Large intestine (tissue), 3 donors: ENCODE data around the gene ZNF85. TPM values are rescaled to one million over a fixed set of nuclear protein-coding genes. Genes with fewer than 3 reads are reported as not detected.
"Not testable (repeated sequence)": the region's sequence is repeated elsewhere in the genome, so short reads cannot be mapped to it uniquely, and the experiment has no call there.

ENCODE experiments used
- DNase-seq, 2 donors: peaks; one replicate each; pipeline versions ENCODE4 v3.0.0 to v3.0.0-alpha.2; 2013
- H3K27ac ChIP-seq: one replicate; pipeline ENCODE4 v1.5.1; 2013; ENCODE audit warnings: low read length
- H3K27me3 ChIP-seq: 2 replicates; pipeline ENCODE4 v1.6.1; 2013; ENCODE audit warnings: low read length; ENCODE audit not compliant: control insufficient read depth, insufficient read depth
- H3K36me3 ChIP-seq: 2 replicates; pipeline ENCODE4 v1.6.1; 2013; ENCODE audit warnings: low read length; ENCODE audit not compliant: control insufficient read depth, insufficient read depth
- H3K4me1 ChIP-seq: one replicate; pipeline ENCODE4 v1.6.1; 2013; ENCODE audit warnings: low read length; ENCODE audit not compliant: control insufficient read depth, insufficient read depth
- H3K4me3 ChIP-seq: one replicate; pipeline ENCODE4 v1.5.1; 2013; ENCODE audit warnings: low read length
- H3K9me3 ChIP-seq: one replicate; pipeline ENCODE4 v1.6.1; 2013; ENCODE audit warnings: mild to moderate bottlenecking, low read depth, low read length, moderate library complexity; ENCODE audit not compliant: control insufficient read depth
- WGBS: methylation state at CpG from one replicate; pipeline ENCODE4 v1.1.5; 2013; ENCODE audit warnings: low lambda C conversion rate; ENCODE audit not compliant: insufficient coverage; 5-methylcytosine and 5-hydroxymethylcytosine counted together
- polyA plus RNA-seq: library from polyadenylated mRNA; unstranded; fragments of 120-200 nt; gene quantifications from one replicate; pipeline ENCODE4 v1.2.1, GENCODE V29; 2013

Gene ZNF85
- polyA plus RNA-seq, 1 donor = 9.1 TPM

- no peaks in the 10 kb centered on the region for H3K9me3 ChIP-seq
- no peak for DNase-seq
- H3K4me3 ChIP-seq = no peak overlapping the region
- WGBS = no CpG with 5 or more reads among the region's 1 CpG
- H3K36me3 ChIP-seq = no peaks in the 10 kb centered on the region
- no peaks in the 10 kb centered on the region for H3K27me3 ChIP-seq
- H3K27ac ChIP-seq = no peak overlapping the region
- H3K4me1 ChIP-seq = no peaks in the 10 kb centered on the region
Measured at GRCh38 chr19:20968092-20968491, 45.0 kb downstream of the ZNF85 start.

DNA sequence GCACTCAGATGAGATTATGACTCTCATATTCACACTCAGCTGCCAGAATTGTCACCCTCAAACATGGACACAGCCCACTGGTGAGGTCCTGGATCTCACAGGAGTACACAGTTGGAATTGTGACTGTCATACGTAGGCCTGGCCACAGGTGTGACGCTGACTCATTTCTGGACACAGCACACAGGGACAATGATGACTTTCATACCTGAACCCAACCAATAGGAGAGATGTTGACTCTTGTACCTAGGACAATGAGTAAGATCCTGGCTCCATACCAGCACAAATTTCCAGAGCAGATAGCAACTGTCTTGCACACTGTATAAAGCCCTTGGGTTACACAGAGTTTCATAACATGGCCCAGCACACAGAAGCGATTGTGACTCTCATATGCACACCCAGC, 46.4 kb downstream of the ZNF85 start:
- H3K4me3 ChIP-seq = no peak overlapping the region
- no peak for DNase-seq
- no peaks in the 10 kb centered on the region for H3K4me1 ChIP-seq
- 100% methylated on average over 1 of the region's 3 CpGs for WGBS
- H3K27me3 ChIP-seq = no peaks in the 10 kb centered on the region
- no peak overlapping the region for H3K27ac ChIP-seq
- H3K36me3 ChIP-seq = no peaks in the 10 kb centered on the region
- no peaks in the 10 kb centered on the region for H3K9me3 ChIP-seq

GRCh38 chr19:20969898-20970297, 46.8 kb downstream of the ZNF85 start:
- no peak for DNase-seq
- H3K4me3 ChIP-seq = no peak overlapping the region
- H3K36me3 ChIP-seq = no peaks in the 10 kb centered on the region
- H3K27me3 ChIP-seq = no peaks in the 10 kb centered on the region
- no peak overlapping the region for H3K27ac ChIP-seq
- WGBS = no CpG with 5 or more reads among the region's 3 CpGs
- no peaks in the 10 kb centered on the region for H3K4me1 ChIP-seq
- H3K9me3 ChIP-seq = no peaks in the 10 kb centered on the region

- DNase-seq, H3K27me3 ChIP-seq, H3K27ac ChIP-seq, H3K9me3 ChIP-seq, H3K36me3 ChIP-seq, H3K4me3 ChIP-seq, H3K4me1 ChIP-seq: not testable (repeated sequence)
- WGBS = 100% methylated on average over 2 of the region's 2 CpGs
Measured at GRCh38 chr19:20992788-20993187, 69.7 kb downstream of the ZNF85 start.

DNA sequence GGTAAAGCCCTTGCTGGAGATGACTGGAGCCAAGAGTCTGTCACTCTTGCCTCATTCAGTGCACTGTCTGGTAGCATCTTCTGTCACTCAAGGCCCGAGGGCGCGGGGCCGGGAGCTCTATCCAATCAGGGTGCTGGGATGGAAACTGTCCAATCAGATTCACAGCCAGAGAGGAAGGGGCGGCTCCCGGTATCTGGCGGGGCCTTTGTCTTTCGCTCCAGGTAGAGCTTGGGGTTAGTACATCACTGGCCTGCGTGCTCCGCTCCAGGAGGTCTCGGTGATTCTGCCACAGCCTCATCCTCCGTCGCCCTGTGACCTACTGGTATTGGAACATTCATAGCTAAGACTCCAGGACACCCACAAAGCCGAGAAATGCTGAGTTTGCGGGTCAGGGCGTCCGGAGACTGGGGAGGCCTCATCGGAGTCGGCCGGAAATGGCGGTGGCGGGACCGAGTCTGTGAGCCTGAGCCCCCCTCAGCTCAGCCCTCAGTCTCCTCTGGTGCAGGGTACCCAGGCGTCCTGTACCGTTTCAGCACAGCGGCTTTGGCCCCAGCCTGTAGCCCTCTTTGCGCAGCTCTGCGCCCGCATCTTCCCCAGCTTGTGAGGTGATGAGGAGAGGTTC, 76.8 kb downstream of the ZNF85 start:
- Histone ChIP-seq H3K4me1 (no peaks in the 10 kb centered on the region), H3K9me3 (no peaks in the 10 kb centered on the region), H3K27ac (no peak overlapping the region), H3K4me3 (peak overlapping the region; percentile 38), H3K36me3 (no peaks in the 10 kb centered on the region), H3K27me3 (no peaks in the 10 kb centered on the region)
- peak; percentile 88 to 95 for DNase-seq
- WGBS = no CpG with 5 or more reads among the region's 29 CpGs

Other genes with a start within 250 kb of the ZNF85 start
- gene ZNF66, start 146.9 kb upstream of the ZNF85 start, polyA plus RNA-seq = 4.3 TPM
- 10.0 TPM for gene ZNF430, start 97.4 kb downstream of the ZNF85 start, polyA plus RNA-seq
- 17.0 TPM for gene ZNF714, start 159.0 kb downstream of the ZNF85 start, polyA plus RNA-seq
- 31.1 TPM for gene ZNF431, start 218.8 kb downstream of the ZNF85 start, polyA plus RNA-seq